ENCODE results near the gene DYRK3.
A peak's percentile ranks its signal among the peaks of the same experiment; 100 is the strongest.

Gene DYRK3

DNA sequence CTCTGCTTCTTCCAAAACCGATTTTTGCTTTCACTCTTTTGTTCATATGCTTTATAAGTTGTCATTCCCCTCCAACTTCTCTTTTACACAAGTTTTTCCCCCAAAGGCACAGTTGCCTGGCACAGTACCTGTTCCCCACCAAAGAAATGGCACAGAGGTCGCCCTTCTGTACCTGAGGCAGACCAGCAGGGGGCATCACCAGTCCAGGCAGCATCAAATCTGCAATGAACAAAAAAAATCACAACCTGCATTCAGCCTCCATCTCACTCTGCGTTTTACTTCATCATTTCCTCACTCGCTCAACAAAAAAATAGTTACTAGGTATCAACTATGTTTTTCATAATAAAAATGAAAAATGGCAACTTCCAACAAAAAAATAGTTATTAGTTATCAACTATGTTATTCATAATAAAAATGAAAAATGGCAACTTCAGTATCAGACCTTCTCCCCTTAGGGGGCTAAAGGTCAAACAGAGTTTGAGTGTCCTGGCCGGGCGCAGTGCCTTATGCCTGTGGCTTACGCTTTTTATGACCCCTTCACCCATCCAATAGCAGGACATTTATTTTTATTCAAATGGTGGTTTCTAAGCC lies 27.1 kb upstream of the DYRK3 start:
- CTCF ChIA-PET, result interaction anchor here (0.7 to 4.4 kb wide), 11 partner anchors 20 to 472 kb away, joined by 3 to 61 read pairs (median 4); partner anchors contain the start of gene DYRK3

More for the DNA sequence above, 27.1 kb upstream of the DYRK3 start:
- H3K4me3 ChIP-seq (ENCODE audit: low read depth, low read length), result no peak overlapping the region
- POLR2A ChIA-PET, result no interaction called here
- no peaks in the 10 kb centered on the region for H3K9me3 ChIP-seq (ENCODE audit: control insufficient read depth, insufficient read depth, low read depth, low read length)
- TF ChIP-seq ZIC2 (tag by site-specific recombination; IDR thresholded peaks at IDR 0.05), result no peak
- TF ChIP-seq ZBTB1 (tag by site-specific recombination; IDR thresholded peaks at IDR 0.05), result no peak
- no peak for TF ChIP-seq ZNF366 (tag by site-specific recombination; conservative IDR thresholded peaks at IDR 0.05)
- no peak for TF ChIP-seq ZNF221 (tag by site-specific recombination; IDR thresholded peaks at IDR 0.05; ENCODE audit: borderline replicate concordance)
- TF ChIP-seq, protein P1, sequence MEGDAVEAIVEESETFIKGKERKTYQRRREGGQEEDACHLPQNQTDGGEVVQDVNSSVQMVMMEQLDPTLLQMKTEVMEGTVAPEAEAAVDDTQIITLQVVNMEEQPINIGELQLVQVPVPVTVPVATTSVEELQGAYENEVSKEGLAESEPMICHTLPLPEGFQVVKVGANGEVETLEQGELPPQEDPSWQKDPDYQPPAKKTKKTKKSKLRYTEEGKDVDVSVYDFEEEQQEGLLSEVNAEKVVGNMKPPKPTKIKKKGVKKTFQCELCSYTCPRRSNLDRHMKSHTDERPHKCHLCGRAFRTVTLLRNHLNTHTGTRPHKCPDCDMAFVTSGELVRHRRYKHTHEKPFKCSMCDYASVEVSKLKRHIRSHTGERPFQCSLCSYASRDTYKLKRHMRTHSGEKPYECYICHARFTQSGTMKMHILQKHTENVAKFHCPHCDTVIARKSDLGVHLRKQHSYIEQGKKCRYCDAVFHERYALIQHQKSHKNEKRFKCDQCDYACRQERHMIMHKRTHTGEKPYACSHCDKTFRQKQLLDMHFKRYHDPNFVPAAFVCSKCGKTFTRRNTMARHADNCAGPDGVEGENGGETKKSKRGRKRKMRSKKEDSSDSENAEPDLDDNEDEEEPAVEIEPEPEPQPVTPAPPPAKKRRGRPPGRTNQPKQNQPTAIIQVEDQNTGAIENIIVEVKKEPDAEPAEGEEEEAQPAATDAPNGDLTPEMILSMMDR (tag by site-specific recombination; IDR thresholded peaks at IDR 0.05), result peak; percentile 63; the same call in 1 of the 2 replicates
- no peak for TF ChIP-seq TCF7L2 (IDR thresholded peaks at IDR 0.05; ENCODE audit: borderline replicate concordance, low read depth, low read length)
- TF ChIP-seq ZNF837 (tag by site-specific recombination; IDR thresholded peaks at IDR 0.05), result no peak
- TF ChIP-seq ZNF138 (tag by site-specific recombination; IDR thresholded peaks at IDR 0.05; ENCODE audit: borderline replicate concordance), result no peak
- TF ChIP-seq, protein P2, sequence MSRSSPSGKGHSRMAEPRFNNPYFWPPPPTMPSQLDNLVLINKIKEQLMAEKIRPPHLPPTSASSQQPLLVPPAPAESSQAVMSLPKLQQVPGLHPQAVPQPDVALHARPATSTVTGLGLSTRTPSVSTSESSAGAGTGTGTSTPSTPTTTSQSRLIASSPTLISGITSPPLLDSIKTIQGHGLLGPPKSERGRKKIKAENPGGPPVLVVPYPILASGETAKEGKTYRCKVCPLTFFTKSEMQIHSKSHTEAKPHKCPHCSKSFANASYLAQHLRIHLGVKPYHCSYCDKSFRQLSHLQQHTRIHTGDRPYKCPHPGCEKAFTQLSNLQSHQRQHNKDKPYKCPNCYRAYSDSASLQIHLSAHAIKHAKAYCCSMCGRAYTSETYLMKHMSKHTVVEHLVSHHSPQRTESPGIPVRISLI (tag by site-specific recombination; IDR thresholded peaks at IDR 0.05), result peak; percentile 53
- TF ChIP-seq SP3 (tag by site-specific recombination; IDR thresholded peaks at IDR 0.05), result no peak
- TF ChIP-seq ZNF433 (tag by site-specific recombination; IDR thresholded peaks at IDR 0.05; ENCODE audit: low read depth), result no peak
- TF ChIP-seq ZNF560 (tag by site-specific recombination; IDR thresholded peaks at IDR 0.05; ENCODE audit: borderline replicate concordance), result no peak
- peak; percentile 60 for TF ChIP-seq ZNF654 (tag by site-specific recombination; IDR thresholded peaks at IDR 0.05; ENCODE audit: low read depth)
- TF ChIP-seq ZNF510 (tag by site-specific recombination; IDR thresholded peaks at IDR 0.05; ENCODE audit: insufficient replicate concordance), result no peak
- TF ChIP-seq, protein P3, sequence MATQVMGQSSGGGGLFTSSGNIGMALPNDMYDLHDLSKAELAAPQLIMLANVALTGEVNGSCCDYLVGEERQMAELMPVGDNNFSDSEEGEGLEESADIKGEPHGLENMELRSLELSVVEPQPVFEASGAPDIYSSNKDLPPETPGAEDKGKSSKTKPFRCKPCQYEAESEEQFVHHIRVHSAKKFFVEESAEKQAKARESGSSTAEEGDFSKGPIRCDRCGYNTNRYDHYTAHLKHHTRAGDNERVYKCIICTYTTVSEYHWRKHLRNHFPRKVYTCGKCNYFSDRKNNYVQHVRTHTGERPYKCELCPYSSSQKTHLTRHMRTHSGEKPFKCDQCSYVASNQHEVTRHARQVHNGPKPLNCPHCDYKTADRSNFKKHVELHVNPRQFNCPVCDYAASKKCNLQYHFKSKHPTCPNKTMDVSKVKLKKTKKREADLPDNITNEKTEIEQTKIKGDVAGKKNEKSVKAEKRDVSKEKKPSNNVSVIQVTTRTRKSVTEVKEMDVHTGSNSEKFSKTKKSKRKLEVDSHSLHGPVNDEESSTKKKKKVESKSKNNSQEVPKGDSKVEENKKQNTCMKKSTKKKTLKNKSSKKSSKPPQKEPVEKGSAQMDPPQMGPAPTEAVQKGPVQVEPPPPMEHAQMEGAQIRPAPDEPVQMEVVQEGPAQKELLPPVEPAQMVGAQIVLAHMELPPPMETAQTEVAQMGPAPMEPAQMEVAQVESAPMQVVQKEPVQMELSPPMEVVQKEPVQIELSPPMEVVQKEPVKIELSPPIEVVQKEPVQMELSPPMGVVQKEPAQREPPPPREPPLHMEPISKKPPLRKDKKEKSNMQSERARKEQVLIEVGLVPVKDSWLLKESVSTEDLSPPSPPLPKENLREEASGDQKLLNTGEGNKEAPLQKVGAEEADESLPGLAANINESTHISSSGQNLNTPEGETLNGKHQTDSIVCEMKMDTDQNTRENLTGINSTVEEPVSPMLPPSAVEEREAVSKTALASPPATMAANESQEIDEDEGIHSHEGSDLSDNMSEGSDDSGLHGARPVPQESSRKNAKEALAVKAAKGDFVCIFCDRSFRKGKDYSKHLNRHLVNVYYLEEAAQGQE (tag by site-specific recombination; IDR thresholded peaks at IDR 0.05), result no peak
- peak; percentile 58; the same call in 1 of the 2 replicates for TF ChIP-seq ZNF2 (tag by site-specific recombination; IDR thresholded peaks at IDR 0.05)
- no peak for TF ChIP-seq ZNF292 (tag by site-specific recombination; IDR thresholded peaks at IDR 0.05; ENCODE audit: borderline replicate concordance, low read depth)
- no peak for TF ChIP-seq ZNF785 (tag by site-specific recombination; IDR thresholded peaks at IDR 0.05)
- TF ChIP-seq ZNF24 (tag by site-specific recombination; IDR thresholded peaks at IDR 0.05), result no peak
- TF ChIP-seq, protein P4, sequence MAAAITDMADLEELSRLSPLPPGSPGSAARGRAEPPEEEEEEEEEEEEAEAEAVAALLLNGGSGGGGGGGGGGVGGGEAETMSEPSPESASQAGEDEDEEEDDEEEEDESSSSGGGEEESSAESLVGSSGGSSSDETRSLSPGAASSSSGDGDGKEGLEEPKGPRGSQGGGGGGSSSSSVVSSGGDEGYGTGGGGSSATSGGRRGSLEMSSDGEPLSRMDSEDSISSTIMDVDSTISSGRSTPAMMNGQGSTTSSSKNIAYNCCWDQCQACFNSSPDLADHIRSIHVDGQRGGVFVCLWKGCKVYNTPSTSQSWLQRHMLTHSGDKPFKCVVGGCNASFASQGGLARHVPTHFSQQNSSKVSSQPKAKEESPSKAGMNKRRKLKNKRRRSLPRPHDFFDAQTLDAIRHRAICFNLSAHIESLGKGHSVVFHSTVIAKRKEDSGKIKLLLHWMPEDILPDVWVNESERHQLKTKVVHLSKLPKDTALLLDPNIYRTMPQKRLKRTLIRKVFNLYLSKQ (tag by site-specific recombination; IDR thresholded peaks at IDR 0.05; ENCODE audit: borderline replicate concordance), result no peak
- TF ChIP-seq ZNF169 (tag by site-specific recombination; IDR thresholded peaks at IDR 0.05), result no peak
- TF ChIP-seq ZNF701 (tag by site-specific recombination; IDR thresholded peaks at IDR 0.05), result no peak
- no peak overlapping the region for H3K27ac ChIP-seq (ENCODE audit: extremely low read depth, low read depth, low read length)
- H3K36me3 ChIP-seq (ENCODE audit: control insufficient read depth in 2 of 2, insufficient read depth in 1 of 2, low read length in 2 of 2), result peaks cover 11 to 65% of the 10 kb centered on the region in 2 experiments
- no peaks in the 10 kb centered on the region for H3K4me1 ChIP-seq (ENCODE audit: control insufficient read depth, insufficient read depth, low read length)
